C1 segment of cervical spinal cord (tissue), 14 donors: Measurements from ENCODE around the gene PHYHIPL.
A peak's percentile ranks its signal among the peaks of the same experiment; 100 is the strongest.

Experiments
- DNase-seq, 14 donors: peaks; one replicate each; lab custom pipeline; 2025; lab: John Stamatoyannopoulos, UW

Gene PHYHIPL

GRCh38 chr10:59176241-59177030 is at the start of gene PHYHIPL:
TSS of gene PHYHIPL (plus strand) at chr10:59176643. CDS start at chr10:59176854, 211 bp downstream.
- peak in 11 of 14 donors; percentile 43 to 89 (median 62) for DNase-seq

- no peak for DNase-seq
Measured at GRCh38 chr10:59126991-59127390, 49.5 kb upstream of the PHYHIPL start.

GRCh38 chr10:59127991-59128390 is 48.5 kb upstream of the PHYHIPL start:
- no peak for DNase-seq

GRCh38 chr10:59129867-59130266 is 46.6 kb upstream of the PHYHIPL start:
- DNase-seq: no peak

GRCh38 chr10:59131666-59132065 is 44.8 kb upstream of the PHYHIPL start:
- DNase-seq: peak in 1 of 14 donors; percentile 9

GRCh38 chr10:59133841-59134593 is 42.4 kb upstream of the PHYHIPL start:
- DNase-seq: no peak

- no peak for DNase-seq
Measured at GRCh38 chr10:59134785-59135184, 41.7 kb upstream of the PHYHIPL start.

GRCh38 chr10:59135275-59135674 is 41.2 kb upstream of the PHYHIPL start:
- no peak for DNase-seq

GRCh38 chr10:59138052-59138451 is 38.4 kb upstream of the PHYHIPL start:
- DNase-seq: no peak

- DNase-seq: no peak
Measured at GRCh38 chr10:59143544-59143943, 32.9 kb upstream of the PHYHIPL start.

- DNase-seq: no peak
Measured at GRCh38 chr10:59148701-59149100, 27.7 kb upstream of the PHYHIPL start.

- DNase-seq: no peak
Measured at GRCh38 chr10:59155556-59155955, 20.9 kb upstream of the PHYHIPL start.

- DNase-seq: no peak
Measured at GRCh38 chr10:59167512-59167911, 8.9 kb upstream of the PHYHIPL start.

- DNase-seq: no peak
Measured at GRCh38 chr10:59172567-59172966, 3.9 kb upstream of the PHYHIPL start.

- DNase-seq: no peak
Measured at GRCh38 chr10:59173414-59173813, 3.0 kb upstream of the PHYHIPL start.

- peak in 12 of 14 donors; percentile 21 to 86 (median 60) for DNase-seq
Measured at GRCh38 chr10:59175538-59176240, 754 bp upstream of the PHYHIPL start.

GRCh38 chr10:59177031-59177797 is 771 bp downstream of the PHYHIPL start:
- peak in 11 of 14 donors; percentile 40 to 83 (median 60) for DNase-seq

GRCh38 chr10:59177836-59178235 is 1.4 kb downstream of the PHYHIPL start:
- DNase-seq: no peak

GRCh38 chr10:59179068-59179467 is 2.6 kb downstream of the PHYHIPL start:
- DNase-seq: no peak

GRCh38 chr10:59180689-59181270 is 4.3 kb downstream of the PHYHIPL start:
- no peak for DNase-seq

GRCh38 chr10:59181668-59182067 is 5.2 kb downstream of the PHYHIPL start:
- DNase-seq: peak in 2 of 14 donors; percentile 1 to 19
